HepG2 (cell line): ENCODE data around the gene MAP3K19. TPM values are rescaled to one million over a fixed set of nuclear protein-coding genes. Genes with fewer than 3 reads are reported as not detected.

Experiments
- ARNT ChIP-seq: fragments of 450-650 bp; IDR thresholded peaks from 2 replicates; pipeline ENCODE4 v1.6.1; 2017
- ATM ChIP-seq: fragments of 450-650 bp; IDR thresholded peaks from 2 replicates; pipeline ENCODE4 v1.7.1; 2017; ENCODE audit warnings: mild to moderate bottlenecking, borderline replicate concordance
- CC2D1A ChIP-seq: sonication (generic); formaldehyde crosslinking; IDR thresholded peaks from 2 replicates; pipeline ENCODE4 v1.8.1; 2023; ENCODE audit warnings: mild to moderate bottlenecking, missing genetic modification reagents
- GPN1 ChIP-seq: sonication (generic); formaldehyde crosslinking; IDR thresholded peaks from 2 replicates; pipeline ENCODE4 v1.5.1; 2020; ENCODE audit warnings: missing genetic modification reagents, borderline replicate concordance
- HNF4G ChIP-seq, 2 experiments: sonication (generic) in 1 of 2; formaldehyde crosslinking in 1 of 2; IDR thresholded peaks; 2 replicates each; pipeline versions ENCODE4 v1.4.0 to v1.6.1; 2011 to 2020; ENCODE audit warnings: borderline replicate concordance in 2 of 2, low read depth in 2 of 2, mild to moderate bottlenecking in 2 of 2, low read length in 1 of 2, missing genetic modification reagents in 1 of 2, moderate library complexity in 1 of 2
- LCORL ChIP-seq, 2 experiments: fragments of 450-650 bp in 1 of 2; sonication (generic) in 1 of 2; formaldehyde crosslinking in 1 of 2; IDR thresholded peaks; 2 replicates each; pipeline versions ENCODE4 v1.5.0 to v1.6.1; 2017 to 2020; ENCODE audit warnings: antibody characterized with exemption in 1 of 2, missing genetic modification reagents in 1 of 2
- NR1H2 ChIP-seq: sonication (generic); formaldehyde crosslinking; IDR thresholded peaks from 2 replicates; pipeline ENCODE4 v1.8.1; 2022; ENCODE audit warnings: low read depth, missing genetic modification reagents, borderline replicate concordance
- ZBTB40 ChIP-seq, 2 experiments: fragments of 450-650 bp in 1 of 2; sonication (generic) in 1 of 2; formaldehyde crosslinking in 1 of 2; IDR thresholded peaks; 2 replicates each; pipeline versions ENCODE4 v1.6.1 to v1.8.0; 2016 to 2022; ENCODE audit warnings: antibody characterized with exemption in 1 of 2, mild to moderate bottlenecking in 1 of 2, missing genetic modification reagents in 1 of 2
- ZNF503 ChIP-seq: sonication (generic); formaldehyde crosslinking; IDR thresholded peaks from 2 replicates; pipeline ENCODE4 v1.4.0; 2020; ENCODE audit warnings: missing genetic modification reagents
- ZNF562 ChIP-seq: sonication (generic); formaldehyde crosslinking; IDR thresholded peaks from 2 replicates; pipeline ENCODE4 v1.8.0; 2022; ENCODE audit warnings: missing genetic modification reagents, borderline replicate concordance
- polyA plus RNA-seq, 8 experiments: library from polyadenylated mRNA; depleted of rRNA in 3 of 8; stranded (reverse) in 7 of 8; unstranded in 1 of 8; fragments of >200 nt; fragmentation: Illumina TruSeq in 4 of 8; extraction: Trizol in 4 of 8; gene quantifications; 2 replicates each; pipeline versions ENCODE4 v1.2.1 to v1.2.3, GENCODE V29; 2011 to 2016; ENCODE audit warnings: low read depth in 4 of 8, missing spikeins in 1 of 8, mixed read lengths in 1 of 8; ENCODE audit not compliant: insufficient read depth in 1 of 8
- total RNA-seq, 5 experiments: library from RNA; depleted of rRNA; stranded (reverse); fragments of >200 nt; fragmentation: Illumina TruSeq; extraction: Trizol; gene quantifications; 2 replicates each; pipeline ENCODE4 v1.2.3, GENCODE V29; 2016; ENCODE audit warnings: low read depth in 1 of 5
- TF ChIP-seq, protein P1 (sequence below): sonication (generic); formaldehyde crosslinking; IDR thresholded peaks from 2 replicates; pipeline ENCODE4 v1.5.1; 2020; ENCODE audit warnings: mild to moderate bottlenecking, missing genetic modification reagents, moderate library complexity

The MAP3K19 gene
- total and polyA plus RNA-seq, 2 of the 13 experiments (the other 11 are each of a cell fraction or from before 2014, with no cell fraction given): not detected

- TF ChIP-seq GPN1 (CRISPR knock-in tag) (no peak), ZNF562 (CRISPR knock-in tag) (no peak), ARNT (no peak), NR1H2 (no peak), ZNF503 (CRISPR knock-in tag) (0 out of 2 replicates have a peak, but pooled peaks have one; percentile 53), HNF4G (IDR thresholded peaks at IDR 0.05; ENCODE audit: borderline replicate concordance, low read depth, low read length) (0 out of 2 replicates have a peak, but pooled peaks have one; percentile 6), HNF4G (CRISPR knock-in tag; IDR thresholded peaks at IDR 0.05; ENCODE audit: borderline replicate concordance, low read depth) (no peak), ATM (no peak), LCORL (IDR thresholded peaks at IDR 0.05) (0 out of 2 replicates have a peak, but pooled peaks have one; percentile 17), LCORL (CRISPR knock-in tag; IDR thresholded peaks at IDR 0.05) (peak; percentile 73; the same call in 1 of the 2 replicates), CC2D1A (no peak), ZBTB40 (IDR thresholded peaks at IDR 0.05) (no peak), ZBTB40 (CRISPR knock-in tag; IDR thresholded peaks at IDR 0.05) (peak; percentile 54; the same call in 1 of the 2 replicates)
- TF ChIP-seq, protein P1, sequence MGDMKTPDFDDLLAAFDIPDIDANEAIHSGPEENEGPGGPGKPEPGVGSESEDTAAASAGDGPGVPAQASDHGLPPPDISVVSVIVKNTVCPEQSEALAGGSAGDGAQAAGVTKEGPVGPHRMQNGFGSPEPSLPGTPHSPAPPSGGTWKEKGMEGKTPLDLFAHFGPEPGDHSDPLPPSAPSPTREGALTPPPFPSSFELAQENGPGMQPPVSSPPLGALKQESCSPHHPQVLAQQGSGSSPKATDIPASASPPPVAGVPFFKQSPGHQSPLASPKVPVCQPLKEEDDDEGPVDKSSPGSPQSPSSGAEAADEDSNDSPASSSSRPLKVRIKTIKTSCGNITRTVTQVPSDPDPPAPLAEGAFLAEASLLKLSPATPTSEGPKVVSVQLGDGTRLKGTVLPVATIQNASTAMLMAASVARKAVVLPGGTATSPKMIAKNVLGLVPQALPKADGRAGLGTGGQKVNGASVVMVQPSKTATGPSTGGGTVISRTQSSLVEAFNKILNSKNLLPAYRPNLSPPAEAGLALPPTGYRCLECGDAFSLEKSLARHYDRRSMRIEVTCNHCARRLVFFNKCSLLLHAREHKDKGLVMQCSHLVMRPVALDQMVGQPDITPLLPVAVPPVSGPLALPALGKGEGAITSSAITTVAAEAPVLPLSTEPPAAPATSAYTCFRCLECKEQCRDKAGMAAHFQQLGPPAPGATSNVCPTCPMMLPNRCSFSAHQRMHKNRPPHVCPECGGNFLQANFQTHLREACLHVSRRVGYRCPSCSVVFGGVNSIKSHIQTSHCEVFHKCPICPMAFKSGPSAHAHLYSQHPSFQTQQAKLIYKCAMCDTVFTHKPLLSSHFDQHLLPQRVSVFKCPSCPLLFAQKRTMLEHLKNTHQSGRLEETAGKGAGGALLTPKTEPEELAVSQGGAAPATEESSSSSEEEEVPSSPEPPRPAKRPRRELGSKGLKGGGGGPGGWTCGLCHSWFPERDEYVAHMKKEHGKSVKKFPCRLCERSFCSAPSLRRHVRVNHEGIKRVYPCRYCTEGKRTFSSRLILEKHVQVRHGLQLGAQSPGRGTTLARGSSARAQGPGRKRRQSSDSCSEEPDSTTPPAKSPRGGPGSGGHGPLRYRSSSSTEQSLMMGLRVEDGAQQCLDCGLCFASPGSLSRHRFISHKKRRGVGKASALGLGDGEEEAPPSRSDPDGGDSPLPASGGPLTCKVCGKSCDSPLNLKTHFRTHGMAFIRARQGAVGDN (CRISPR knock-in tag): peak; percentile 86
These were observed 5.0 kb upstream of the MAP3K19 start, which contains the start of gene RAB3GAP1 (continued) for GRCh38 chr2:135052042-135052876.
